Adrenal gland (tissue), 5 donors: Measurements from ENCODE around the gene MIA2.

Experiments used
- POLR2A ChIP-seq, 2 donors: fragments of 450-650 bp; IDR thresholded peaks; one replicate each; pipeline ENCODE4 v1.6.1; 2017; ENCODE audit warnings: antibody characterized with exemption in 2 of 2, mild to moderate bottlenecking in 2 of 2, moderate library complexity in 1 of 2
- TF ChIP-seq, protein P1 (sequence below), 6 experiments: fragments of 450-650 bp in 4 of 6; fragments of 200-600 bp in 2 of 6; sonication (generic) in 1 of 6; IDR thresholded peaks; 1 replicate in 5 of 6; 2 replicates in 1 of 6; pipeline versions ENCODE4 v1.5.1 to v1.8.0; 2016 to 2021; ENCODE audit warnings: antibody characterized with exemption in 6 of 6, mild to moderate bottlenecking in 2 of 6, moderate library complexity in 1 of 6
- donor health status: DM: no; HTN: no; CAD: no.

GRCh38 chr14:39318574-39318973, 84.9 kb downstream of the MIA2 start:
- no peak for TF ChIP-seq POLR2A (IDR thresholded peaks at IDR 0.05)
- TF ChIP-seq, protein P1, sequence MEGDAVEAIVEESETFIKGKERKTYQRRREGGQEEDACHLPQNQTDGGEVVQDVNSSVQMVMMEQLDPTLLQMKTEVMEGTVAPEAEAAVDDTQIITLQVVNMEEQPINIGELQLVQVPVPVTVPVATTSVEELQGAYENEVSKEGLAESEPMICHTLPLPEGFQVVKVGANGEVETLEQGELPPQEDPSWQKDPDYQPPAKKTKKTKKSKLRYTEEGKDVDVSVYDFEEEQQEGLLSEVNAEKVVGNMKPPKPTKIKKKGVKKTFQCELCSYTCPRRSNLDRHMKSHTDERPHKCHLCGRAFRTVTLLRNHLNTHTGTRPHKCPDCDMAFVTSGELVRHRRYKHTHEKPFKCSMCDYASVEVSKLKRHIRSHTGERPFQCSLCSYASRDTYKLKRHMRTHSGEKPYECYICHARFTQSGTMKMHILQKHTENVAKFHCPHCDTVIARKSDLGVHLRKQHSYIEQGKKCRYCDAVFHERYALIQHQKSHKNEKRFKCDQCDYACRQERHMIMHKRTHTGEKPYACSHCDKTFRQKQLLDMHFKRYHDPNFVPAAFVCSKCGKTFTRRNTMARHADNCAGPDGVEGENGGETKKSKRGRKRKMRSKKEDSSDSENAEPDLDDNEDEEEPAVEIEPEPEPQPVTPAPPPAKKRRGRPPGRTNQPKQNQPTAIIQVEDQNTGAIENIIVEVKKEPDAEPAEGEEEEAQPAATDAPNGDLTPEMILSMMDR (IDR thresholded peaks at IDR 0.05) = no peak
